GM12872 (cell line): ENCODE results near the gene NUMBL.

Experiments used
- CTCF ChIP-seq: IDR thresholded peaks from 3 replicates; pipeline ENCODE4 v1.5.1; 2011; ENCODE audit warnings: low read depth, mild to moderate bottlenecking, low read length, moderate library complexity; ENCODE audit not compliant: insufficient read depth

The NUMBL gene

GRCh38 chr19:40673397-40673796, 17.1 kb downstream of the NUMBL start:
- no peak for TF ChIP-seq CTCF

- TF ChIP-seq CTCF: no peak
These were observed 17.7 kb downstream of the NUMBL start for GRCh38 chr19:40672573-40673299.

- no peak for TF ChIP-seq CTCF
These were observed 18.4 kb downstream of the NUMBL start for GRCh38 chr19:40672038-40672437.

- TF ChIP-seq CTCF: no peak
These were observed 19.0 kb downstream of the NUMBL start for GRCh38 chr19:40671404-40671803.

GRCh38 chr19:40668991-40669614, 21.3 kb downstream of the NUMBL start:
- no peak for TF ChIP-seq CTCF

- TF ChIP-seq CTCF: no peak
These were observed 22.8 kb downstream of the NUMBL start for GRCh38 chr19:40667602-40668001.

- TF ChIP-seq CTCF: no peak
These were observed 23.5 kb downstream of the NUMBL start for GRCh38 chr19:40666803-40667438.
